Neural cell (in vitro differentiated cells): Measurements from ENCODE around the gene PTPRS. TPM values are rescaled to one million over a fixed set of nuclear protein-coding genes. Genes with fewer than 3 reads are reported as not detected.

Experiments
- H2AFZ ChIP-seq: fragments of 200-600, 300-800 bp; sonication (generic), shearing (Covaris generic); 2 replicates; pipeline ENCODE4 v1.6.0; 2014; ENCODE audit warnings: low read depth, mild to moderate bottlenecking, antibody characterized with exemption, low read length, moderate library complexity
- H3F3A ChIP-seq: fragments of 200-600 bp; shearing (Covaris generic); 2 replicates; pipeline ENCODE4 v1.6.1; 2016; ENCODE audit warnings: mild to moderate bottlenecking, moderate library complexity, mixed read lengths, antibody characterized with exemption, low read length; ENCODE audit not compliant: insufficient read depth, poor library complexity, severe bottlenecking
- H3K27ac ChIP-seq: fragments of 200-600, 300-800 bp; sonication (generic), shearing (Covaris generic); 2 replicates; pipeline ENCODE4 v1.5.1; 2014; ENCODE audit warnings: mild to moderate bottlenecking, low read length, moderate library complexity
- H3K27me3 ChIP-seq: fragments of 300-800, 200-600 bp; sonication (generic), shearing (Covaris generic); 2 replicates; pipeline ENCODE4 v1.6.0; 2014; ENCODE audit warnings: mild to moderate bottlenecking, low read depth, low read length, moderate library complexity; ENCODE audit not compliant: insufficient read depth
- H3K36me3 ChIP-seq: fragments of 300-800, 200-600 bp; sonication (generic), shearing (Covaris generic); 2 replicates; pipeline ENCODE4 v1.5.1; 2014; ENCODE audit warnings: mild to moderate bottlenecking, antibody characterized with exemption, low read length, moderate library complexity; ENCODE audit not compliant: insufficient read depth
- H3K4me2 ChIP-seq: fragments of 300-800, 200-600 bp; sonication (generic), shearing (Covaris generic); 2 replicates; pipeline ENCODE4 v1.6.0; 2014; ENCODE audit warnings: mild to moderate bottlenecking, low read length
- H3K4me3 ChIP-seq: fragments of 300-800, 200-600 bp; sonication (generic), shearing (Covaris generic); 2 replicates; pipeline ENCODE4 v1.5.1; 2014; ENCODE audit warnings: mild to moderate bottlenecking, low read length, moderate library complexity
- H3K79me2 ChIP-seq: fragments of 200-600 bp; shearing (Covaris generic); replicated peaks from 2 replicates; pipeline ENCODE4 v1.6.0; 2014; ENCODE audit warnings: mild to moderate bottlenecking, low read length, moderate library complexity; ENCODE audit not compliant: insufficient read depth
- H3K9ac ChIP-seq: fragments of 300-800, 200-600 bp; sonication (generic), shearing (Covaris generic); 2 replicates; pipeline ENCODE4 v1.6.1; 2016; ENCODE audit warnings: mild to moderate bottlenecking, low read length, mixed read lengths
- H3K9me2 ChIP-seq: fragments of 200-600 bp; shearing (Covaris generic); 2 replicates; pipeline ENCODE4 v1.6.1; 2016; ENCODE audit warnings: mild to moderate bottlenecking, low read length, mixed read lengths; ENCODE audit not compliant: insufficient read depth
- H3K9me3 ChIP-seq: fragments of 200-600, 300-800 bp; sonication (generic), shearing (Covaris generic); 2 replicates; pipeline ENCODE4 v1.6.1; 2016; ENCODE audit warnings: mild to moderate bottlenecking, mixed run types, low read length, moderate library complexity, mixed read lengths
- H4K20me1 ChIP-seq: fragments of 200-600 bp; shearing (Covaris generic); 2 replicates; pipeline ENCODE4 v1.6.1; 2016; ENCODE audit warnings: mild to moderate bottlenecking, mixed run types; ENCODE audit not compliant: insufficient read depth
- CTCF ChIP-seq: fragments of 450-650 bp; IDR thresholded peaks from 2 replicates; pipeline ENCODE4 v1.5.1; 2014; ENCODE audit warnings: antibody characterized with exemption, mild to moderate bottlenecking, moderate library complexity; ENCODE audit not compliant: poor library complexity, severe bottlenecking
- EP300 ChIP-seq: fragments of 450-650 bp; conservative IDR thresholded peaks from 2 replicates; pipeline ENCODE4 v1.6.1; 2014; ENCODE audit warnings: antibody characterized with exemption, mild to moderate bottlenecking, moderate library complexity; ENCODE audit not compliant: poor library complexity, severe bottlenecking
- EZH2 ChIP-seq: fragments of 200-600, 300-800 bp; shearing (Covaris generic), sonication (generic); IDR thresholded peaks from 2 replicates; pipeline ENCODE4 v1.6.1; 2014; ENCODE audit warnings: antibody characterized with exemption, low read length, borderline replicate concordance, mild to moderate bottlenecking; ENCODE audit not compliant: insufficient read depth, poor library complexity, severe bottlenecking
- MXI1 ChIP-seq: fragments of 450-650 bp; conservative IDR thresholded peaks from 2 replicates; pipeline ENCODE4 v1.6.1; 2014; ENCODE audit warnings: antibody characterized with exemption, mild to moderate bottlenecking; ENCODE audit not compliant: poor library complexity, severe bottlenecking
- POLR2AphosphoS5 ChIP-seq: IDR thresholded peaks from 2 replicates; pipeline ENCODE4 v1.6.1; 2012
- RAD21 ChIP-seq: fragments of 450-650 bp; conservative IDR thresholded peaks from 2 replicates; pipeline ENCODE4 v1.6.1; 2014; ENCODE audit warnings: antibody characterized with exemption, mild to moderate bottlenecking, moderate library complexity
- SMC3 ChIP-seq: fragments of 450-650 bp; conservative IDR thresholded peaks from 2 replicates; pipeline ENCODE4 v1.6.1; 2014; ENCODE audit warnings: antibody characterized with exemption, mild to moderate bottlenecking, moderate library complexity; ENCODE audit not compliant: poor library complexity
- TAF1 ChIP-seq: IDR thresholded peaks from 2 replicates; pipeline ENCODE4 v1.6.1; 2012; ENCODE audit warnings: low read depth
- polyA plus RNA-seq: library from polyadenylated mRNA; depleted of rRNA; stranded (reverse); fragments of >200 nt; gene quantifications from 2 replicates; pipeline ENCODE4 v1.2.3, GENCODE V29; 2014
- TF ChIP-seq, protein P1 (sequence below): IDR thresholded peaks from 2 replicates; pipeline ENCODE4 v1.6.1; 2012; ENCODE audit warnings: borderline replicate concordance

Gene PTPRS
- polyA plus RNA-seq, 1 donor from 2014 or later = 121 TPM

DNA sequence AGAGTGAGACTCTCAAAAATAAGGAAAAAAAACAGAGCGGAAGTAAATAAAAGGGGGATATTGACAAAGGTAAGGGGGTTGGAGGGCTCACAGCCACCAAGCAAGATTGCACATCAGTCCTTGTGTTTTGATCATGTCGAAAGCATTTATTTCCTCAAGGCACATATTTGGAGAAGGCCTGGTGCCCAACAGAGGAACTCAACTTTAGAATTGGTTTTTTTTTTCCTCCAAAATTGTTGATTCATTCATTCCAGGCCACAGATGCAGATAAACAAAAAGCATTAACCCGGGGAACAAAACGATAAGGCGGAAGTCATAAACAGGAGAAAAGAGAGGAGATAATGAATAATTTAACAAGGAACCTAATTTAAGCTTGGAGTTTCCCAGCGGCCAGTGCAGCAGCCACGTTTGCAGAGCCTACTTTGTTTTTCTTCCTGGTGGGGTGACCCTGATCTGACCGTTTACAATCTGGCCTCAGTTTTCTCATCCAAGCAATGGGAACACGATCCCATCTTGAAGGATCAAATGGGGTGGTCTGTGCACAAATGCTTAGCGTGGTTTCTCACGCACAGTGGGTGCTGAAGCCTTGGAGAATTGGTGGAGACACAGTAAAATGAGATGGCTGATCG lies 2.1 kb upstream of the PTPRS start:
- Histone ChIP-seq H3K27ac (no peak overlapping the region), H3K36me3 (no peaks in the 10 kb centered on the region), H3F3A (no peaks in the 10 kb centered on the region), H3K9me3 (no peaks in the 10 kb centered on the region), H3K79me2 (peaks cover 25% of the 10 kb centered on the region), H3K9ac (no peak overlapping the region), H3K27me3 (no peaks in the 10 kb centered on the region), H4K20me1 (no peaks in the 10 kb centered on the region), H3K4me3 (no peak overlapping the region), H2AFZ (no peak overlapping the region), H3K4me2 (no peak overlapping the region), H3K9me2 (no peaks in the 10 kb centered on the region)
- TF ChIP-seq EZH2 (no peak), RAD21 (no peak), MXI1 (no peak), CTCF (no peak), EP300 (no peak), POLR2AphosphoS5 (no peak), TAF1 (no peak), SMC3 (no peak)
- TF ChIP-seq, protein P1, sequence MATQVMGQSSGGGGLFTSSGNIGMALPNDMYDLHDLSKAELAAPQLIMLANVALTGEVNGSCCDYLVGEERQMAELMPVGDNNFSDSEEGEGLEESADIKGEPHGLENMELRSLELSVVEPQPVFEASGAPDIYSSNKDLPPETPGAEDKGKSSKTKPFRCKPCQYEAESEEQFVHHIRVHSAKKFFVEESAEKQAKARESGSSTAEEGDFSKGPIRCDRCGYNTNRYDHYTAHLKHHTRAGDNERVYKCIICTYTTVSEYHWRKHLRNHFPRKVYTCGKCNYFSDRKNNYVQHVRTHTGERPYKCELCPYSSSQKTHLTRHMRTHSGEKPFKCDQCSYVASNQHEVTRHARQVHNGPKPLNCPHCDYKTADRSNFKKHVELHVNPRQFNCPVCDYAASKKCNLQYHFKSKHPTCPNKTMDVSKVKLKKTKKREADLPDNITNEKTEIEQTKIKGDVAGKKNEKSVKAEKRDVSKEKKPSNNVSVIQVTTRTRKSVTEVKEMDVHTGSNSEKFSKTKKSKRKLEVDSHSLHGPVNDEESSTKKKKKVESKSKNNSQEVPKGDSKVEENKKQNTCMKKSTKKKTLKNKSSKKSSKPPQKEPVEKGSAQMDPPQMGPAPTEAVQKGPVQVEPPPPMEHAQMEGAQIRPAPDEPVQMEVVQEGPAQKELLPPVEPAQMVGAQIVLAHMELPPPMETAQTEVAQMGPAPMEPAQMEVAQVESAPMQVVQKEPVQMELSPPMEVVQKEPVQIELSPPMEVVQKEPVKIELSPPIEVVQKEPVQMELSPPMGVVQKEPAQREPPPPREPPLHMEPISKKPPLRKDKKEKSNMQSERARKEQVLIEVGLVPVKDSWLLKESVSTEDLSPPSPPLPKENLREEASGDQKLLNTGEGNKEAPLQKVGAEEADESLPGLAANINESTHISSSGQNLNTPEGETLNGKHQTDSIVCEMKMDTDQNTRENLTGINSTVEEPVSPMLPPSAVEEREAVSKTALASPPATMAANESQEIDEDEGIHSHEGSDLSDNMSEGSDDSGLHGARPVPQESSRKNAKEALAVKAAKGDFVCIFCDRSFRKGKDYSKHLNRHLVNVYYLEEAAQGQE = no peak

GRCh38 chr19:5341981-5342380 lies 1.4 kb upstream of the PTPRS start:
- no peaks in the 10 kb centered on the region for H3K9me3 ChIP-seq
- no peaks in the 10 kb centered on the region for H3F3A ChIP-seq
- H3K9ac ChIP-seq = no peak overlapping the region
- no peak overlapping the region for H3K4me3 ChIP-seq
- TF ChIP-seq EP300 (no peak), POLR2AphosphoS5 (no peak), MXI1 (no peak), TAF1 (no peak), SMC3 (no peak), EZH2 (no peak), RAD21 (no peak), CTCF (no peak)
- TF ChIP-seq, protein P1 = no peak
- H3K9me2 ChIP-seq = no peaks in the 10 kb centered on the region
- H3K79me2 ChIP-seq = peaks cover 32% of the 10 kb centered on the region
- no peaks in the 10 kb centered on the region for H3K27me3 ChIP-seq
- no peaks in the 10 kb centered on the region for H3K36me3 ChIP-seq
- no peak overlapping the region for H3K27ac ChIP-seq
- no peak overlapping the region for H3K4me2 ChIP-seq
- H2AFZ ChIP-seq = no peak overlapping the region
- peaks cover 3% of the 10 kb centered on the region for H4K20me1 ChIP-seq
